SK-N-DZ (cell line): ENCODE results near the gene IL1RN.

ENCODE experiments used
- DNase-seq: peaks from one replicate; pipeline ENCODE4 v3.0.0-alpha.2; 2015; ENCODE audit warnings: low spot score

The IL1RN gene

DNA sequence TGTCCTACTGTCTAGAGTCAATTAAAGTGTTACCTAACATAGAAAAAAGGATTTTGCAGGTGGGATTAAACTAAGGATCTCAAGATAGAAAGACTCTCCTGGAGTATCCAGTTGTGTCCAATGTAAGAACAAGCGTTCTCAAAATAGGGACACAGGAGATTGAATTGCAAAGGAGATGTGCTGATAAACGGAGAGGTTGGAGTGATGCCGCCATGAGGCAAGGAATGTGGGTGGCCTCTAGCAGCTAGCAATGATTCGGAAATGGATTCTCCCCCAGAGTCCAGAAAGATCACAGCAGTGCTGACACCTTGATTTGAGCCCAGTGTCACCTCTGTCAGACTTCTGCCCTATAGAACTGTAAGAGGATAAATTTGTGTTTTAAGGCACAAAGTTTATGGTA lies 24.1 kb upstream of the IL1RN start:
- DNase-seq: no peak

DNA sequence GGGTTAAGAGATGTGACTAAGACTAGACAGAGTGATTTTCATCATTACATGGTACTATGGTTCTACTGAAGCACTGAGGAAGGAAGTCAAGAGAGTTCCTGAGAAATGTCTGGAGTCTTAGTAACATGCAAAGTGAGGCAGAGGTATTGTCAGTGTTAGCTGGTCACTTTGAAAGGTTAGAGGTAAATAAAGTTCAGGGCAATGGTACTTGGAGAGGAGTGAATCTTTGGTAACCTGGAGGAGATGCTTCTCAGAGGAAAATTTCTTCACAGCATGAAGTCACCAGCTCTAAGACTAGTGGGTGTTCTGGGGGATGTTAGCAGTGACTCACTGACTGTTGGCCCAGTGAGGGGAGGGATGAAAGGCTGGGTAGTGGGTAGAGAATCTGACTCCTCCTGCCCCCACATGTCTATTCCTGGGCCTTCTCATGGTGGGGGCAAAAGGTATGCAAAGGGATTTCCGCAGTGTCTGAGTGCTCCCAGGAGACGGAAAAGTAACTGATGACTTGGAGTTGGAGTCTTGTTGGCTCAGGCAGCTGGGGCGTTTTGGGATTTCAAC lies 23.3 kb upstream of the IL1RN start:
- no peak for DNase-seq

- no peak for DNase-seq
Observed at GRCh38 chr2:113105047-113105785, 22.2 kb upstream of the IL1RN start.

- no peak for DNase-seq
Observed at GRCh38 chr2:113111121-113111520, 16.3 kb upstream of the IL1RN start.

- no peak for DNase-seq
Observed at GRCh38 chr2:113111823-113112287, 15.5 kb upstream of the IL1RN start.

GRCh38 chr2:113112441-113112840 lies 15.0 kb upstream of the IL1RN start:
- no peak for DNase-seq

DNA sequence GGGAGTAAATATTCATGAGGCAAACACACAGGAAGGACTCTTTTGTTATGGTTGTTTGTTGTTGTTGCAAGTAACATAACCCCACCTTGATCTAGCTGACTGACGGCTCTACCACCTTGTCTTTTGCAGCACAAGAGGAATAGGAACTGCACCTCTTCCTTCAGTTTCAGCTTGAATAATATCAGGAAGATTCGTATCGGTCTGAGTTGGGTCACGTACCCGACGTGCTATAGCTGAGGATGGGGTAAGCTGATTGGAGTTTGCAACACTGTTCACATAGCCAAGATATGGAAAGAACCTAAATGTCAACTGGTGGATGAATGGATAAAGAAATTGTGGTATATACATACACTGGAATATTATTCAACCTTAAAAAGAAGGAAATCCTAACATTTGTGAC lies 14.5 kb upstream of the IL1RN start:
- no peak for DNase-seq

DNA sequence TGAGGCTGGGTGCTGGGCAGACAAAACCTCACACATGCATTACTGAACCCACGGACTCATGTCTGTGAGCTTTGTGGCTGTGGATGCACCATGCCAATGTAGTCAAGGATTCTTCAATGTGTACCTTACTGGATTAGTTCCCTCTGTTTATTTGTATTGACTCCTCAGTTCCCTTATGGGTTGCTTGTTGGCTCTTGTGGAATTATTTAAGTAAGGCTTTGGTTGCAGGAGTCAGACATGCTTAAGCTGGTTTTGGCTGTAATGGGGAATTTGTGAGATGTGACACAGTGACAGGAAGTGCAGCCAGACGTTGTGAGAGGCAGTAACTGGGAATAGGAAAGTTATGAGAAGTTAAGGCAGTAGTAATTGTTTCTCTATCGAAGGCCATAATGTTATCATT lies 13.6 kb upstream of the IL1RN start:
- DNase-seq: no peak

GRCh38 chr2:113114224-113114945 lies 13.0 kb upstream of the IL1RN start:
- no peak for DNase-seq

DNA sequence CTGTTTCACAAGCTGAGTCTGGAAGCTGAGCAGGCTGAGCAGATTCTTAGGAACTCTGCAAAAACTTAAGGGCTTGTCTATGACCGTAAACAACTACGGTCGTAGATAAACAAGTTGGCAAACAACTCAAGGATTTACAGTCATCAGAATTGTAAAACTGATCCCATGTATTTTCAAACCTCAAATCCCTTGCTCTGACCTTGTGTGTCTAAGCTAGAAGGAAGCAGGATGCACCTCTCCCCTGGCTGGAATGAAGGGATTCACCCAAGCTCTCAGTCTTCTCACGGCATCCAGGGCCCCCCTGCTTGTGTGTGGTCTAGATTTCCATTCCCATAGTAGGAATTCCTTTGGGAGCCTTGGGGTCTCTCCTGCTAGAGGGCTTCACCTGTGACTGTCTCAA lies 12.4 kb upstream of the IL1RN start:
- DNase-seq: no peak

DNA sequence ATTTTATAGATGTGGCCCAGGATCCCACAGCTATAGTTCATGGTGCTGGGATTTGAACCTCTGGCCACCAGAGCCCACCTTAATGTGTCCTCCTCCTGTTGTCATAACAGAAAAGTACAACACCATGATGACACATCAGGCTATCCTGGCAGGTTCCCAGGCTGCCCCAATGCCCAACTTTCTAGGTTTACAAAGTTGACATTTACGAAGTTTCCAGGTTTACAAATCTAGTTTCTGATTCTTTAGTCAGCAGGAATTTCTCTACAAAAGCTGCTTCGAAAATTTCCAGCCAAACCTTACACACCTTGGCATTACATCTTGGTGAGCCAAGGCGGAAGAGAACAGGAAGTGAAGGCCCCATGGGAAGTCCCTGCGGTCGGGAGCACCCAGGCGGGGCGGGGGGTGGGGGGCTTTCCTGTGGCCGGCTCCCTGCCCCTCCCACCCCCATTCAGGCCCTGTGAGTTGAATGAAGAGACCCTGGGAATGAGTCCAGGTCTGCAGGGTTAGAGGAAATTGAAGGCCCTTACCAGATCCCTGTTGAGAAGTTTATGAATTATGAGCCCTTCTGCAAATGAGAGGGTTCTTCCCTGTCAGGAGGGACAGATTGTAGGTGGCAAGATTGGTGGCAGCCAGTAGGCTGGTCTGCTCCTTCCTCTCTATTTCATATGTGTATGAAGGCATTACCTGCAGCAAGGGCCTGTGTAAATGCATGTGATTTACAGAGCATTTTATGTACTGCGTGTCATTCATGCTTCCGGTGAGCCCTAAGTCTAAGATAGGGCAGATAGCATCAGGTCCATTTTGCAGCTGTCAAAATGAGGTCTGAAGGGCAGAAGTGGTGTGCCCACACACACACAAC lies 11.1 kb upstream of the IL1RN start:
- no peak for DNase-seq

- DNase-seq: no peak
Observed at GRCh38 chr2:113117541-113118262, 9.7 kb upstream of the IL1RN start.

DNA sequence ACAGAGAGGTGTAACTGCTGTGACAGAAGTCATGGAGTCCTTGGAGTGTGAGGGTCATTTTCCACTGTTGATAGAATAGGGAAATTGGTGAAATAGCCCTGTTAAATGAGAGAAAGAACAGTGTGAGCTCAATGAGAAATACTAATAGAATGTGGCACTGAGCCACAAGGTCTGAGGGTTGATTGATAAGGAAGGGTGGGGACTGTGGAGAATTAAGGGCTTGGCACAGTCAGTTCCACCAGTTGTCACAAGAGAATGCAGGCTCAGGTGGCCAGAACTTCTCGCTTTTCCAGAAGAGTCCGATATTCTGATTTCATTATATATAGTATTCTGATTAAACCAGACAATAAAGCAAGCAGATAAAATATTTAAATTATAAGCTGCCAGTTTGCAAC lies 9.1 kb upstream of the IL1RN start:
- no peak for DNase-seq

DNA sequence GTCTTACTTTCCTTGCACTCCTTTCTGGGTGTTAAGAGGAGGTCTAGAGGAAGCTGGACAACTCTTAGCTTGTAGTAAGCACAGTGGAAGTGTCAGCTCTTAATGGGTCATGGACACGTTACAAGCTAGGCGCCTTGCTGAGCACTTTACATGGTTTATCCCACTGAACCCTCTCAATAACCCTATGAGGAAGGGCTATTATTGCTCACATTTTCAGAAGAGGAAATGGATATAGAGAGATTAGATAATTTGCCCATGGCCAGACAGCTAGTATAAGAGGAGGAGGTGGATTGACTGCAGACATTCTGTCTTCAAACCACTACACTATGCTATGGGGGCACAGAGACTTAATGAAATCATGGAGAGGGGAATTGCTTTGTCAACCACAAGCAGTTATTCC lies 8.3 kb upstream of the IL1RN start:
- no peak for DNase-seq

DNA sequence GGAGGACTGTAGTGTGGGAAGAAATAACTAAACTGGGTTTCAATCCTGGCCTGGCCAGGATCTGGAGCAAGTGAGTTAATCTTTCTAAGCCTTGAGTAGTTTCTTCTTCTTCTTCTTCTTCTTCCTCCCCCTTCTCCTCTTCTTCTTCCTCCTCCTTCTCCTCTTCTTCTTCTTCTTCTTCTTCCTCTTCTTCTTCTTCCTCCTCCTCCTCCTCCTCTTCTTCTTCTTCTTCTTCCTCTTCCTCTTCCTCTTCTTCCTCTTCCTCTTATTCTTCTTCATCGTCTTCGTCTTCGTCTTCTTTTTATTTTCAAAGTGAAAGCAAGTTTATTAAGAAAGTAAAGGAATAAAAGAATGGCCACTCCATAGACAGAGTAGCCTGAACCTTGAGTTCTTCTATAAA lies 6.5 kb upstream of the IL1RN start:
- no peak for DNase-seq

DNA sequence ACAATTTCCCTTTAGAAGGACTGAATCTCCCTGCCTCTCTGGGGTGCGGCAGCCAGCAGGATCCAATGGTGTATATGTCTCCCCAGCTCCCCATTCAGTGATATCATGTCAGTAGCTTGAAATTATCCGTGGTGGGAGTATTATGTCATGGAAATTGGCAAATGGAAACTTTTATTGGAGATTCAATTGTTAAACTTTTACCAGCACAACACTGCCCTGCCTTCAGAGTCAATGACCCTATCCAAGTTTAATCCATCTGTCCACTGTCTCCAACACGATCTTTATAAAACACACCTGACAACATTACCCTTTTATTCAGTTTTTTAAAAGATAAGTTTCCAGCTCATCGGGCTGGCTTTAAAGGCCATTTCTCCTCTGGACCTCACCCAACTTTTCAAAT lies 5.0 kb upstream of the IL1RN start:
- no peak for DNase-seq

DNA sequence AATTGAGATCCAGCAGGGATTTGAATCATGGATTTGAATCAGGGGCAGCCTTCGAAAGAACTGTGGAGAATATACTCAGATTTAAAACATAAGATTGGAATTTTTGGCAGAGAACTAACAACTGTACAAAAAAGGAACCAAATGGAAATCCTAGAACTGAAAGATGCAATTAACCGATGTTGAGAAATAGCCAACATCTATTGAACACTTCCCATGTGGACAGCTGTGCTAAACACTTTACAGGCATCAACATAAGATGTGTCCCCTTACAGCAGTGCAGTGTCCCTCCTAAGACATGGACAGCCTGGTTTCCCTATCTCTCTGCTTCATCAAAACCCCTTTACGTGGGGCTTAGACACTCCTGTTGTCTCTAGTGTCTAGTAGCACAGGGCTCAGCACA lies 3.7 kb upstream of the IL1RN start:
- DNase-seq: no peak

DNA sequence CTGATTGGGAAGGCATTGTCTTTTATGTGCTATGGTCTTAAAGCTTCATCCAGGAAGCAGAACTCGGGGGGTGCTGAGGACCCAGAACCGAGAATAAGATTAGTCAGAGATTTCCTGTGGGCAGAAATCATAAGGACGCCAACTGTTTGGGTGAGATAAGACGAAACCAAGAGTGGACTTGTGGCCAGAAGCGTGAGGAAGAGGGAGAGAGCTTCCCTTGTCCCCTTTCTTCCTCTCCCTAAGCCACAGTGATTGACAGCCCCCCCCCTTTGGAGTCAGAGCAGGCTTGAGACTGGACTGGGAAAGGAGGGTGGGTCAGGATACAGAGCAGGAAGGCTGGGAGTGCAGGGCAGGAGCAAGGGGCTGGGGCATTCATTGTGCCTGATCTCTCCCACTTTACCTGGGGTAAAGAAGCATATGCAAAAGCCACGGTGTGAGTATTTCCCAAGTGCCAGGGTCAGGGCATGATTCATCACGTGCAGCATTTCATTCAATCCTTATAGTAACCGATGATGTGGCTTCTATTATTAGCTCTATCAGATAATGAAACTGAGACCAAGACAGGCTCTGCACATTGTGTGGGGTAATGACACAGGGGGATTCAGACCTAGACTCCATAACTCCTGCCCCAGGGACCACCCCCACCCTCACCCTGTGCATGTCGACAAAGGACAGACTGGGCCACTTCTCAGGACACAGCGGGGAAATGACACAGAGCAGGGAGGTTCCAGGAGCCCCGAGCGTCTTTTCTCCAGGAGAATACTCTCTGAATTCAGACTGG lies 3.0 kb upstream of the IL1RN start:
- DNase-seq: no peak

- no peak for DNase-seq
Observed at GRCh38 chr2:113124984-113125855, 2.2 kb upstream of the IL1RN start.
